BE2C (cell line): ENCODE results near the gene CPSF3.
A peak's percentile ranks its signal among the peaks of the same experiment; 100 is the strongest.

Experiments
- DNase-seq: peaks from one replicate; pipeline ENCODE4 v3.0.0-alpha.2; 2020
- H3K27me3 ChIP-seq: fragments of 250-450 bp; sonication (Bioruptor Pico); 2 replicates; pipeline ENCODE4 v1.5.1; 2020; ENCODE audit warnings: mild to moderate bottlenecking
- H3K36me3 ChIP-seq: fragments of 250-450 bp; sonication (Bioruptor Pico); 2 replicates; pipeline ENCODE4 v1.5.1; 2020; ENCODE audit warnings: mild to moderate bottlenecking
- H3K4me1 ChIP-seq: fragments of 250-450 bp; sonication (Bioruptor Pico); 2 replicates; pipeline ENCODE4 v1.5.1; 2020
- H3K4me3 ChIP-seq: 2 replicates; pipeline ENCODE4 v1.5.1; 2011; ENCODE audit warnings: low read depth, low read length
- H3K9me3 ChIP-seq: fragments of 250-450 bp; sonication (Bioruptor Pico); 2 replicates; pipeline ENCODE4 v1.5.1; 2020
- CTCF ChIP-seq: IDR thresholded peaks from 2 replicates; pipeline ENCODE4 v1.5.1; 2012; ENCODE audit warnings: mild to moderate bottlenecking, low read depth, low read length

Gene CPSF3

GRCh38 chr2:9388950-9389911 lies 34.2 kb upstream of the CPSF3 start:
- DNase-seq: peak; percentile 49
- H3K9me3 ChIP-seq: no peaks in the 10 kb centered on the region
- no peak for TF ChIP-seq CTCF
- no peaks in the 10 kb centered on the region; the same call in 1 of the 2 replicates for H3K4me1 ChIP-seq
- no peak overlapping the region for H3K4me3 ChIP-seq
- H3K27me3 ChIP-seq: no peaks in the 10 kb centered on the region
- no peaks in the 10 kb centered on the region; the same call in 1 of the 2 replicates for H3K36me3 ChIP-seq

- no peaks in the 10 kb centered on the region; the same call in 1 of the 2 replicates for H3K4me1 ChIP-seq
- H3K27me3 ChIP-seq: no peaks in the 10 kb centered on the region
- no peak overlapping the region for H3K4me3 ChIP-seq
- H3K9me3 ChIP-seq: no peaks in the 10 kb centered on the region
- TF ChIP-seq CTCF: no peak
- H3K36me3 ChIP-seq: no peaks in the 10 kb centered on the region; the same call in 1 of the 2 replicates
- DNase-seq: no peak
These were observed 33.2 kb upstream of the CPSF3 start for GRCh38 chr2:9390151-9390850.

GRCh38 chr2:9390991-9391390 lies 32.5 kb upstream of the CPSF3 start:
- Histone ChIP-seq H3K27me3 (no peaks in the 10 kb centered on the region), H3K4me1 (no peaks in the 10 kb centered on the region; the same call in 1 of the 2 replicates), H3K4me3 (no peak overlapping the region), H3K9me3 (no peaks in the 10 kb centered on the region), H3K36me3 (no peaks in the 10 kb centered on the region; the same call in 1 of the 2 replicates)
- no peak for DNase-seq
- no peak for TF ChIP-seq CTCF

GRCh38 chr2:9391961-9392720 lies 31.3 kb upstream of the CPSF3 start:
- DNase-seq: no peak
- H3K4me1 ChIP-seq: no peaks in the 10 kb centered on the region; the same call in 1 of the 2 replicates
- no peaks in the 10 kb centered on the region for H3K9me3 ChIP-seq
- no peaks in the 10 kb centered on the region; the same call in 1 of the 2 replicates for H3K36me3 ChIP-seq
- no peaks in the 10 kb centered on the region for H3K27me3 ChIP-seq
- no peak for TF ChIP-seq CTCF
- H3K4me3 ChIP-seq: no peak overlapping the region

GRCh38 chr2:9392898-9393765 lies 30.3 kb upstream of the CPSF3 start:
- H3K4me1 ChIP-seq: no peaks in the 10 kb centered on the region; the same call in 1 of the 2 replicates
- no peak for TF ChIP-seq CTCF
- H3K4me3 ChIP-seq: no peak overlapping the region
- H3K27me3 ChIP-seq: no peaks in the 10 kb centered on the region
- no peaks in the 10 kb centered on the region for H3K9me3 ChIP-seq
- no peak for DNase-seq
- no peaks in the 10 kb centered on the region; the same call in 1 of the 2 replicates for H3K36me3 ChIP-seq
